Hematopoietic multipotent progenitor cell treated with erythropoietin and hydrocortisone succinate and interleukin-3 and kit ligand, for 8 days (in vitro differentiated cells): ENCODE data around the gene UCMA.

Experiments
- DNase-seq: peaks from one replicate; pipeline ENCODE4 v3.0.0-alpha.2; 2015

UCMA gene

DNA sequence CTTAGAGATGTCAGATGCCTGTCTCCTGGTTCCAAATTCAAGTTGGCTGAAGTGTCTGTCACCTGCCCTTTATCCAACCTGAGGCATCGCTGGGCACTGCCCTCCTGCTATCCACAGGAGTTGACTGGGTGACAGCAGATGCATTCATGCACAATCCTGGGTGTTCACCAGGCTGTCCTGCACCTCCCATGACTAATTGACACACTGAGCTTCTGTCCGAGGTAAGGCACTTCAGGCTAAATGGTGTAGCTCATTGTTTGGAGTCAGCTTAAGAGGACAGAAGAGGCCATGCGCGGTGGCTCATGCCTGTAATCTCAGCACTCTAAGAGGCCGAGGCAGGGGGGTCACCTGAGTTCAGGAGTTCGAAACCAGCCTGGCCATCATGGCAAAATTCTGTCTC is 2.4 kb downstream of the UCMA start:
- no peak for DNase-seq

DNA sequence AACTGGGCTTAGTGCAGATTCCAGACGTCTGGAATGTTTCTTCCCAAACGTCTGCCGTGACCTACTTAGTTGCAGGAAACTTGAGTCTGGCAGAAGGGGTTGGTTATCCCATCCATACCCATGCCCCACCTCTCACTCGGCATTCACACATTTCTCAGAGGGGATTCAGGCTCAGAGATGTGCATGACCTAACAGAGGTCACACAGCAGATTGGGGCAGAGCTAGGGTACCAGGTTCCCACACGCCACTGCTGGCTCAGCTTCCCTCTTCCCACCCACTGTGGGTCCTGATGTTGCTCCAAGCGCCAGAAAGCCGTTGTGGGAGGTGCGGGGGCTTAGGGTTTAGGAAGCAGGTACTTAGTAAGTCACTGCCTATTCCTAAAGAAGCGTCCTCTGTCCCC is 3.0 kb downstream of the UCMA start:
- DNase-seq = no peak

DNA sequence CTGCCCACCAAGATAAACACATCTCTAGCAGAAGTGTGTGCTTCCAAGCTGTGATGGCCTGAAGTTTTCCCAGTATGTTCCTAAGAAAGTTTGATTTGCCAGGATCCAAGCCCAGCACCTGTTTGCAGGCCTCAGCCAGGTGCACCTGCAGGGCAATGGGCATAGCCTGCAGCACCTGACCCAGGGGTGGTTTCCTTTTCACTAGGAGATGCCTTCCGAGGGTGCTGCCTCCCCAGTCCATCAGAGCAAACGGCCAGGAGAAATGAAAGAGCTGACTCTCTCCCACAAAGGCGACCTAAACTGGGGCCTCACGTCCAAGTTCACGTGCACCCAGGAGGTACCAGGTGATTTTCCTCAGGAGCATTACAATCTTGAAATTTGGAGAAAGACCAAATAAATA is 7.1 kb downstream of the UCMA start:
- DNase-seq = no peak

DNA sequence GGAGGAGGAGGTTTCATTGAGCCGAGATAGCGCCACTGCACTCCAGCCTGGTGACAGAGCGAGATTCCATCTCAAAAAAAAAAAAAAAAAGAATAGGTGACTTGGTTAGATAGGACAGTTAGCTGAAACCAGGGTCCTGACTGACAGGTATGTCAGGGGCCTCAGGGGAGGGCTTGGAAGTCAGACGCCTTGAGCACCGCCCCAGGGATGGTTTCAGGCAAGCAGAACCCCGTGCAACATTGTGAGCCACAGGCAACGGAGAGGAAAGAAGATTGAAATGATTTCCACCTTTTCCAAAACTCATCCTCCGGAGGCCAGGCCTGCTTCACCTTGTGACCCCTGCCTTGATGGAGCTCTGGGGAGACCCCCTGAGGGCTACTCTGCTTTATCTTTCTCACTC is 8.6 kb downstream of the UCMA start:
- no peak for DNase-seq

DNA sequence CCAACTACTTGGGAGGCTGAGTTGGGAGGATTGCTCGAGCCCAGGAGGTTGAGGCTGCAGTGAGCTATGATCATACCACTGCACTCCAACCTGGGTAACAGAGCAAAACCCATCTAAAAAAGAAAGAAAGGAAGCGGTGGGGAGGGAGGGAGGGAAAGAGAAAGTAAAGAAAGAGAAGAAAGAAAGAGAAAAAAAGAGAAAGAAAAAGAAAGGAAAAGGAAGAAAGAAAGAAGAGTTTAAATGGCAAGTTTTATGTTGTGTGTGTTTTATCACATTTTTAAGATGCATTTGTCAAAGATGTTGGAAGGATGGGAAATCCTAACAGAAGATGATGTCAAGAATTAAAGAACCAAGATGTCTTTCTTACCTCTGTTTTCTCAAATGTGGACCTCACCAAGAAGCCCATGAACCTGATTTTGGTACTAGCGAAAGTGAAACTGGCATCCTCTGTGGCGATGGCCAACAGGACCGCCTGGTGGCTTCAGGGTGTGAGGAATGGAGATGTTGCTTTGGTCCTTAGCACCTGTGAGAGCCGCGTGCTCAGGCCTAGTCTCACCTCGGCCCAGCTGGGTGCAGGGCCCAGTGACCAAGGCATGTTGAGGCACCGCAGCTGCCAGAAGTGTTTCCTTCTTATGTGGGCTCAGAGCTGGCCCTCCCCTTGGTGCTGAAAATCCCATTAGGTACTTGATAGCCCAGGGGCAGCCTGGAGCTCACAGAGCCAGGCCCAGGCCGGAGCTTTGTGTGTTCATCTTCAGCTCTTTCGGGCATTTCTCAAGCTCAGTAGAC is 9.8 kb downstream of the UCMA start:
- no peak for DNase-seq

DNA sequence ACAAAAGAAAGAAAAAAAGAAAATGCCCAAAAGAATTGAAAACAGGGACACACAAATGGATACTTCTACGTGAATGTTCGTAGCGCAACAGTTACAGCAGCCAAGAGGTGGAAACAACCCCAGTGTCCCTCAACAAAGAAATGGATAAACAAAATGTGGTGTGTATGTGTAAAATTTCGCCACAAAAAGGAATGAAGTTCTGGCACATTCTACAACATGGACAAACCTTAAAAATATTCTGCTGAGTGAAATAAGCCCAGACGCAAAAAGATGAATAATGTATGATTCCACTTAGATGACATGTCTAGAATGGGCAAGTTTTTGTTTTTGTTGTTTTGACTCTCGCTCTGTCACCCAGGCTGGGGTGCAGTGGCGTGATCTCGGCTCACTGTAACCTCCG is 10.9 kb downstream of the UCMA start:
- DNase-seq = no peak

DNA sequence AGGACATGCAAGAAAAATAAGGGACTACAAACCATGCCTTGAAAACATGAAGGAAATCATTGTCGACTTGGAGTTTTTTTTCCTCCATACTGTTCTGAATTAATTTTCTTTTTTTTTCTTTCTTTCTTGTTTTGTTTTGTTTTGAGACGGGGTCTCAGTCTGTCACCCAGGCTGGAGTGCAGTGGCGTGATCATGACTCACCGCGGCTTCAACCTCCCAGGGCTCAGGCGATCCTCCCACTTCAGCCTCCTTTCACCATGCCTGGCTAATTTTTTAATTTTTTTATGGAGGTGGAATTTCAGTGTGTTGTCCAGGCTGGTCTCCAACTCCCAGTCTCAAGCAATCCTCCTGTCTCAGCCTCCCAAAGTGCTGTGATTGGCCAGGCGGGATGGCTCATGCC is 11.6 kb downstream of the UCMA start:
- no peak for DNase-seq

DNA sequence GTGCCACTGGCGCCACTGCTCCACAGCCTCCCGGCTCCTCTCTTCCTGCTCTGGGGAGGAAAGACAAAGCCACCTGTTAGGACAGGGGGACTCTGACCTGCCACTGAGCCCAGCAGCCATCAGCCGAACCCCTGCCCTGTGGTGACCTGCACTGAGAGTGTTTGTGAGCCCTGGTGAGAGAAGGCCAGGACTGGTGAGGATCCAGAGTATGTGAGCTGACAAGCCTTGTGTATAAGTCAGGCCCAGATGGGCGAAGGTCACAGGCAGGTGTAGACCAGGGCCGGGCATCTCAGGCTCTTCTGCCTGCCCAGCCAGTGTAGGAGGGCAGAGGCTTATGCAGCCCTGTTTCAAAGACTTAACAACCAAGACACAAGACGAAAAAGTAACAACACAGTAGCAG is 12.0 kb downstream of the UCMA start:
- no peak for DNase-seq

DNA sequence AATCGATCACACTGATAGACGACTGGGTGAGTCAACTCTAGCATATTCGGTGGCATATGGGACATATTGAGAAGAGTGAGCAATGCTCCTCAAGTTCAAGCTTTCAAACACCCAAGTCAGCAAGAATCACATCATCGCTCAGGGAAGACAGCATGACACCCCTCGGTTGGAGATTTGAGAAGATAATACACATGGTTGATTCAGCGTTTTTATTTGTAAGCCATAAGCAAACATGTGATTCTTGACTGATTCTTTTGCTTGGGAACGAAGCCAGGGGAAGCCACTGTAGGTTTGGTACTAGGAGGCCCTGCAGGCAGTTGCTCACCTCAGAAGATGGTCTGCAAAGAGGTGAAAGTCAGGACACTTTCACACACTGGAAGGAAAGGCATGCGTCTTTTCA is 12.6 kb downstream of the UCMA start:
- DNase-seq = no peak

DNA sequence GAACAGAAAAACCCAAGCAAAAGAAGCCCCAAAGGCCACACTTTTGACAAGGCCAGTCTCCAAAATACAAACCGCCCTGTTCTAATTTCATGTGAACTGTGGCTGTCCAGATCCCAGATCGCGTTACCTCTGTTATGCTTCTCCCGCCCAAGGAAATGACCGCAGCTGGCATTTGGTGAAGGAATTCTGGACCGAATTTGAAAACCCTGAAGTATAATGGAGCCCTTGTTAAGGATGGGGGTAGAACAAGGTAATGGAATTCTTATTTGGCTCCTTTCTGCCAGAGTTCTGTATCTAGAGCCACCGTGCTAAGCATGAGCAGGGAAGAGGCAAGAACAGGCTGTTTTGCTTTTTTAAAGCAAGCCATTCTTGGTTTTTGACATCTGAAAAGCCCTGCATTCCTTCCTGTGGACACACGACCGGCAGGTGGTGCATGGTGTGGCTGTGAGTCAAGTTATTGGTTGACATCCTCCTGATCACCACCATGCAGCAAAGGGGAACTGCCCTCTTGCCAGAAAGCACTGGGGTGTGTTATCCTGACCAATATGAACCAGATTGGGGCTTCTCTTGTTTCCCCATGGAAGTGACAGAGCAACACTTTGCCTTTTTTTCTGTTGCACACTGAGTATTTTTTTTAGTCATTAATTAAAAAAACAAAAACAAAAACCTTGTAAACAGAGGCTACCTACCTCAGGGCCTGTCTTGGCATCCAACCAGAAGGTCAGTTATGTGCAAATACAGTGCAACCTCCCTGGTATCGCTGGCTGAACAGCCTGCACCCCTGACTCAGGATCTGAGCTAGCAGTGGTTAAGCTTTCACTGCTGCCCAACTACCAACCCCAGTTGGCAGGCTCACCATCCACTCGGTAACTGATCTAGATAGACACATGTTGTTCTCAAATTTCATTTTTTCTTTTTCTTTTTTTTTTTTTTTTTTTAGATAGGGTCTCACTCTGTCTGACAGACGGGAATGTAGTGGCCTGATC is 14.2 kb downstream of the UCMA start:
- DNase-seq = peak; percentile 56

DNA sequence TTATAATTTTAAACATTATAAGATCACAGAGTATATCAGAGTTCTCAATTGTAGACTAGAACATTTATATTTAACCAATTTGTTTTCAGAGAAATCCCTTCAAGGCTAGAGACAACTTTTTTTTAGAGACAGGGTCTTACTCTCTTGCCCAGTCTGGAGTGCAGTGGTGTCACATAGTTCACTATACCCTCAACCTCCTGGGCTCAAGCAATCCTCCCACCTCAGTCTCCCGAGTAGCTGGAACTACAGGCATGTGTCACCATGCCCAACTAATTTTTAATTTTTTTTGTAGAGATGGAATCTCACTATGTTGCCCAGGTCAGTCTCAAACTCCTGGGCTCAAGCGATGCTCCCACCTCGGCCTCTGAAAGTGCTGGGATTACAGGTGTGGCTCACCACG is 15.3 kb downstream of the UCMA start:
- no peak for DNase-seq

DNA sequence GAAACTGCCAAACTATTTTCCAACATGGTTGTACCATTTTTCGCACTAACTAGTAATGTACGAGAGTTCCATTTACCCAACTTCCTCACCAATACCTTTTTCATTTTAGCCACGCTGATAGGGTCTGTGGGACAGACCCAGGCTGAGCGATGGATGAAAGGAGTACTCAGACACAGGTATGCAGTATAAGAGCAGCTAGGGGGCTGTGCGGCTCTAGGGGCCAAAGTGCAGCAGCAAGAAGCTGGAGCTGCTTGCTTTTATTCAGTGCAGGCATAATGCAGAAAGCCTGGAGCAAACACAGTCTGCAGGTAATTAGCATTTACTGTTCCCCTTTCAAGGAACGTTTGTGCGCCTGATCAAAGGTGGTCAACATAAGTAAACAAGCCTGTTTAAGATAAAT is 21.0 kb downstream of the UCMA start:
- no peak for DNase-seq

DNA sequence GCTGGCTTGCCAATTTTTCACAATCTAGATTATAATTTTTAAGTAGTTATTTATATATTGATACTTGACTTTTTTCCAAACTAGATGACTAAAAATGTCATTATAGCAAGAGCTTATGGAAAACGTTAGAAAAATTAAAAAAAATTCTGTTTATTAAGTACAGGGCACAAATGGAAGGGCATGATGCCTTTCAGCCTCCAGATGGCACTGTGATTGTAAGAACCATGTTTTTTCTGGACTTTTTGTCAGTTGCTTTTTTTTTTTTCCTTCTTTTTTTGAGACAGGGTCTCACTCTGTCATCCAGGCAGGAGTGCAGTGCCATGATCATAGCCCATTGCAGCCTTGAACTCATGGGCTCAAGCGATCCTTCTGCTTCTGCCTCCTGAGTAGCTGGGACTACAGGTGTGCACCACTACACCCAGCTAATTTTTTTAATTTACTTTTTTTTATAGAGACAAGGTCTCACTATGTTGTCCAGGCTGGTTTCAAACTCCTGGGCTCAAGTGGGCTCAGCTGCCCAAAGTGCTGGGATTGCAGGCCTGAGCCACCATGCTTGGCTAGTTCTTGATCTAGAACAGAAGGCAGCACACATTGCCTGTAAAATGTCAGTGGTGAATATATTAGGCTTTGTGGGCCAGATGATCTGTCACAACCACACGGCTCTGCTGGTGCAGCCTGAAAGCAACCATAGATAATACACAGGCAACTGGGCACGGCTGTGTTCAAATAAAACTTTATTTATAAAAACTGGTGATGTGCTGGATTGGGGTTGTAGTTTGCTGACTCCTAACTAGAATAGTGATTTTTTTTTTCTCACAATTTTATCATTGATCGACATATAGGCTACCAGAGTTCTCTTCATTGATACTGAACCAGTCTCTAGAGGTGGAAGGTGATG is 27.4 kb downstream of the UCMA start:
- DNase-seq = peak; percentile 37

DNA sequence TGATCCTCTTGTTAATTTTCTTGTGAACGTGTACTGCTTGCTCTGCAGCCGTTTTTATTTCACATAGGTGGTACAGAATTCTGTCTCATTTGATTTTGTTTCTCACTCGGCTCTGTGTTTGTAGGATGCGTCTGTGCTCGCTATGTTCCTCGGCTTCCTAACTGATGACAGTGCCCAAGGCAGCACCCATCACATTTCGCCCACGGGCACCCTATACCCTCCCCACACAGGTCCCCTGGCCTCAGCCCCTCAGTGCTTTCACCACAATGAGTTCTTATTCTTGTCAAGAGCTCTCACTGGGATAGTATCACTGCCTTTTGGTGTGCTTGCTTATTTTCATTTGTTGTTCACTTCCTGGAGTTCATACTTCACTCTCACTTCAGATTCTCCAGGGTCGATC is 28.1 kb downstream of the UCMA start:
- DNase-seq = no peak

DNA sequence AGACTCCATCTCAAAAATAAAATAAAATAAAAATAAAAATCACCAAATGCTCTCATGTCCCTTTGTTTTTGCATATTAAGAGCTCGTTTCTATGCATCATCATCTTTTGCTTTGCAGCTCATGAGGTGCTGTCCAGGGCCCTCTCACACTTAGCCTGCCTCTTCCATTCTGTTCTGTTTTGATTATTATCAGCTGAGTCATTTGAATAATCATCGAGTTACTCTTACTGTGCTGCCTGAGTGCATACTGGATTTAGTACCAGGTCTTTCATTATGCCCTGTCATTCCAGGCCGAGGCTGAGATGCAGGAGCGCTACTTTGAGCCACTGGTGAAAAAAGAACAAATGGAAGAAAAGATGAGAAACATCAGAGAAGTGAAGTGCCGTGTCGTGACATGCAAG is 33.0 kb downstream of the UCMA start:
- no peak for DNase-seq

DNA sequence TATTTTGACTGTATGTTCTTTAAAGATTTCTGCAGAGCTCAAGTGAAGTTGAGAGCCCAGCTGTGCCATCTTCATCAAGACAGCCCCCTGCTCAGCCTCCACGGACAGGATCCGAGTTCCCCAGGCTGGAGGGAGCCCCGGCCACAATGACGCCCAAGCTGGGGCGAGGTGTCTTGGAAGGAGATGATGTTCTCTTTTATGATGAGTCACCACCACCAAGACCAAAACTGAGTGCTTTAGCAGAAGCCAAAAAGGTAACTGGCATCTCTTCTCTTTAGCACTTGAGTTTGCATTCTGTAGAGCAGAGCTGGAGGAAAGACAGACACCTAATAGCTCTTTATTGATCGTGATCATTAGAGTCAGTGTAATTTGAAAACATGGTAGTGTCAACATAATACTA is 39.2 kb downstream of the UCMA start:
- no peak for DNase-seq

DNA sequence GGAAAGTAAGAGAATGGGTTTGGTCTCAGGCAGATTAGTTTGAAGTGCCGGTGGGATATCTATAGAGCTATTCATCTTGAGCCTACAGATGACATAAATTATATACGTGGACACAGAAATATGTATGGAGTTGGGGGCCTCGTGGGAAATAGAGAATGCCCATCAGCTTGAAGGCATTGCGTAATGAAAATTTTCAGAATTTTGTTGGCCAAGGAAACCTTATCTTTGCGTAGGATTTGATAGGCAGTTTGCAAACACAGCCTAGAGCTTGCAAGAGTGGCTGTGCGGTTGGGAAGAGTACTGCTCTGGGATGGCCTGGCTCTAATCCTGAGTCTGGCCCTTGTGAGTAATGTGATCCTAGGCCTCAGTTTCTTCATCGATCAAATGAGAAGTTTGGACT is 40.5 kb downstream of the UCMA start:
- DNase-seq = no peak

DNA sequence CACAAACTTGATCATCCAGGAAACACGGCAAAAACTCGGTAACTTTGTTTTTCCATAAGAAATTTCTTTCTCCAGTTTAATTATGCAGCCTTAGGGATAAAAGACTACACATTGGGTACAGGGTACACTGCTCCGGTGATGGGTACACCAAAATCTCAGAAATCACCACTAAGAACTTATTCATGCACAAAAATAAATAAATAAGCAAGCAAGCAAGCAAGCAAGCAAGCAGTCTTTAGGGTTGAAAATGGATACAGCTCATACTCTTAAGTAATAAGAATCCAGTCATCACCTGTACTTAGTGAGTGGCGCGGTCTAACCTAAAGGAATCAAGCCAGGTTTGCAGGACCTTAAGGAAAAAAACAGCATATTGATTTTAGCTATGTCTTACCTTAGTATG is 42.8 kb downstream of the UCMA start:
- DNase-seq = no peak

DNA sequence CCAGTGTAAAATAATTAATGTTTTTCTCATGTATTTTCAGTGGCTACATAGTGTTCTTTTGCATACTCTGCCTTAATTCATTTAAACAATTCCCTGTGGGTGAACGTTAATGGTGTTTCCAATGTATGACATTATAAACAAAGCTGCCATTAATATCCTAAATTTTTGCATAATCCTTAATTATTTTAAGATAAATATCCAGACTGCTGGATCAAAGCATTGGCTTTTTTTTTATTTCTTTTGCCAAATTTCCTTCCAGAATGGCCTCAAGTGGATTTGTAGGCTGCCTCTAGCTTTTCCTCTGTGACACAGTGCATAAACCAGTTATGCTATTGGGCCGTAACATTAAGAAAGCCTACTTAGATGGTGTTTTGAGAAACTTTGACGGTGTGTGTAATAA is 43.4 kb downstream of the UCMA start:
- DNase-seq = no peak

DNA sequence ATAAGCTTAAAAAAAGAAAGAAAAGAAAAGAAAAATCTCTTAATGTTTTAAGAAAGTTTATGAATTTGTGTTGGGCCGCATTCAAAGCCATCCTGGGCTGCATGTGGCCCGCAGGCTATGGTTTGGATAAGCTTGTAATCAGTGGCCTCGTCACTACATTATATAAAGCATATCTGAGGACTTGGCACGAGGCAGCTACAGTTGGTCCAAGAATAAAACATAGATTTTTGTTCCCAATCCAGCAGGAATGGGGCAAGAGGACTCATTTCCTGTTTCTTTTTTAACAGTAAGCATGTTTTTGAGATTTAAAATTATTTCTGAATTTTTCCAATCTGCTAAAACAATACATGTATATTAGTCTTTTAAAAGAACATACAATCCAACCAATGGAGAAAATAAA is 44.2 kb downstream of the UCMA start:
- DNase-seq = no peak

DNA sequence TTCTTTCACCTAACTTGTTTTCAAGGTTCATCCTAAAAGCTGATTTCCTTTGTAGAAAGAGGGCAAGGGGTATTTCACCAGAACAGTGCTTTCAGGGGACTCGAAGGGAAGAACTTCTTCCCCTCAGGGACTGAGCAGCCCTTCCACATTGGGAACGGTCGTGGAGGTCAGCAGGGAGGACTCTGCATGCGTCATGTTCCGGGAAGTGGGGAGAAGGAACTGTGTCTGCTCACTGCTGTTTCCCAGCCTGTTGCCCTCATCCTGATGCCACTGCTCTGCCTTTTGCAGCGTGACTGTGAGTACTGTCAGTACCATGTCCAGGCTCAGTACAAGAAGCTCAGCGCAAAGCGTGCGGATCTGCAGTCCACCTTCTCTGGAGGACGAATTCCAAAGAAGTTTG is 45.6 kb downstream of the UCMA start:
- DNase-seq = no peak

DNA sequence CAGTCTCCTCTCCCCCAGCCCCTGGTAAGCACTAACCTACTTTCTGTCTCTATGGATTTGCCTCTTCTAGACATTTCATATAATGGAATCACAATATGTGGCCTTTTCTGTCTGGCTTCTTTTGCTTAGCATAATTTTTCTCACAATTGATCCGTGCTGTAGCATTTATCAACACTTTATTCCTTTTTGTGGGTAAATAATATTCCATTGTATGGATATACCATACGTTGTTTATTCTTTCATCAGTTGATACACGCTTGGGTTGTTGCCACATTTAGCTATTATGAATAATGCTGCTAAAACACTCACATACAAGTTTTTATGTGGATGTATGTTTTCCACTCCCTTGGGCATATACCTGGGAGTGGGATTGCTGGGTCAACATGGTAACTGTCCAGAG is 47.0 kb downstream of the UCMA start:
- DNase-seq = no peak
